ENCODE results near the gene MYH7.

Gene MYH7

GRCh38 chr14:23365732-23366425, 69.6 kb downstream of the MYH7 start:
- no peak for DNase-seq

- DNase-seq: no peak
These were observed 70.3 kb downstream of the MYH7 start, which contains the start of gene EFS for GRCh38 chr14:23365036-23365731. EFS (minus strand) TSS chr14:23365172; CDS start chr14:23365025, 147 bp downstream.

GRCh38 chr14:23364164-23365035, 71.1 kb downstream of the MYH7 start:
- DNase-seq: no peak

Data from DMS 273 treated with DMSO at 0.1 percent for 48 hours (cell line).